Suprapubic skin (tissue), 4 donors: ENCODE results near the gene TBC1D4. TPM values are rescaled to one million over a fixed set of nuclear protein-coding genes. Genes with fewer than 3 reads are reported as not detected.

Source experiments
- DNase-seq, 2 donors: peaks; one replicate each; pipeline ENCODE4 v3.0.0-alpha.2; 2019; ENCODE audit warnings: low spot score in 2 of 2
- H3K27ac ChIP-seq: fragments of 200-600 bp; sonication (generic); one replicate; pipeline ENCODE4 v1.5.1; 2019
- H3K27me3 ChIP-seq: fragments of 200-600 bp; sonication (generic); one replicate; pipeline ENCODE4 v1.5.1; 2019
- H3K36me3 ChIP-seq: fragments of 200-600 bp; sonication (generic); one replicate; pipeline ENCODE4 v1.5.1; 2019
- H3K4me1 ChIP-seq: fragments of 200-600 bp; sonication (generic); one replicate; pipeline ENCODE4 v1.5.1; 2019
- H3K4me3 ChIP-seq: fragments of 200-600 bp; sonication (generic); one replicate; pipeline ENCODE4 v1.5.1; 2019; ENCODE audit warnings: mild to moderate bottlenecking
- H3K9me3 ChIP-seq: fragments of 200-600 bp; sonication (generic); one replicate; pipeline ENCODE4 v1.5.1; 2019
- CTCF ChIP-seq, 2 donors: fragments of 200-600 bp in 1 of 2; fragments of 450-650 bp in 1 of 2; sonication (generic) in 1 of 2; IDR thresholded peaks; one replicate each; pipeline ENCODE4 v1.5.1; 2016 to 2019; ENCODE audit warnings: antibody characterized with exemption in 2 of 2, mild to moderate bottlenecking in 1 of 2, moderate library complexity in 1 of 2
- EP300 ChIP-seq: sonication (generic); formaldehyde crosslinking; IDR thresholded peaks from one replicate; pipeline ENCODE4 v1.6.1; 2017; ENCODE audit warnings: antibody characterized with exemption
- POLR2A ChIP-seq, 2 donors: fragments of 450-650 bp; IDR thresholded peaks; one replicate each; pipeline ENCODE4 v1.6.1; 2017; ENCODE audit warnings: antibody characterized with exemption in 2 of 2, mild to moderate bottlenecking in 2 of 2, moderate library complexity in 2 of 2
- POLR2AphosphoS5 ChIP-seq, 3 donors: sonication (generic); formaldehyde crosslinking; IDR thresholded peaks; one replicate each; pipeline ENCODE4 v1.6.1; 2017; ENCODE audit warnings: antibody characterized with exemption in 3 of 3
- WGBS: methylation state at CpG from one replicate; pipeline ENCODE4 v1.1.5; 2018; 5-methylcytosine and 5-hydroxymethylcytosine counted together
- total RNA-seq, 4 donors: library from RNA; depleted of rRNA; stranded (reverse); fragments of >200 nt; gene quantifications; one replicate each; pipeline ENCODE4 v1.1.0, GENCODE V29; 2016

Gene TBC1D4
- total RNA-seq, 4 donors from 2014 or later = 54.3 to 110 (median 72.7) TPM

- TF ChIP-seq POLR2A (IDR thresholded peaks at IDR 0.05) (no peak), EP300 (no peak), POLR2AphosphoS5 (IDR thresholded peaks at IDR 0.05) (no peak), CTCF (IDR thresholded peaks at IDR 0.05) (no peak)
- no peak for DNase-seq
- no peaks in the 10 kb centered on the region for H3K27me3 ChIP-seq
- 85% methylated on average over 1 of the region's 1 CpG for WGBS
- H3K27ac ChIP-seq = no peak overlapping the region
- H3K4me1 ChIP-seq = peaks cover 35% of the 10 kb centered on the region
- H3K4me3 ChIP-seq = no peak overlapping the region
- H3K36me3 ChIP-seq = no peaks in the 10 kb centered on the region
- H3K9me3 ChIP-seq = no peaks in the 10 kb centered on the region
These were observed 59.9 kb downstream of the TBC1D4 start for GRCh38 chr13:75422028-75422427.

DNA sequence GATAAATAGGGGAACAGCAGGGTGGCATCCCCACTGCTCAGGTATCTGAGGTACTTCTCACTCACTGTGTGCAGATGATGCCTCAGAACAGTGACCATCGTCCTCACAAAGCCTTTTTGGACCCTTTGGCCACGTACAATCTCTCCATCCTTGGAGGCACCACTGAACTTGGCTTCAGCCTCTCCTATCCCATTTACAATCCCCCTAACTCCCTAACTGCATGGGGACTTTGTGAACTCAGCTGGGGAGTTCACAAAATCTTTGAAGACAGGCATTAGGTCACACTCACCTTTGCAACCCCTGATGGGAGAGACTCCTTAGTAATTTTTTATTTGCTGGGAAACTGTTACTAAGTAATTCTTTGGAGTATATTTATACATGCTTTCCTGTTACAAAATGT lies 60.8 kb downstream of the TBC1D4 start:
- DNase-seq = no peak
- TF ChIP-seq POLR2A (IDR thresholded peaks at IDR 0.05) (no peak), POLR2AphosphoS5 (IDR thresholded peaks at IDR 0.05) (no peak), CTCF (IDR thresholded peaks at IDR 0.05) (no peak), EP300 (no peak)
- Histone ChIP-seq H3K4me1 (peaks cover 44% of the 10 kb centered on the region), H3K27ac (no peak overlapping the region), H3K9me3 (no peaks in the 10 kb centered on the region), H3K27me3 (no peaks in the 10 kb centered on the region), H3K36me3 (no peaks in the 10 kb centered on the region), H3K4me3 (no peak overlapping the region)
- WGBS = 91% methylated on average over 2 of the region's 2 CpGs

GRCh38 chr13:75419656-75420055 lies 62.3 kb downstream of the TBC1D4 start:
- no peak for TF ChIP-seq POLR2A (IDR thresholded peaks at IDR 0.05)
- no peak for TF ChIP-seq POLR2AphosphoS5 (IDR thresholded peaks at IDR 0.05)
- TF ChIP-seq EP300 = no peak
- TF ChIP-seq CTCF (IDR thresholded peaks at IDR 0.05) = no peak

GRCh38 chr13:75418997-75419396 lies 63.0 kb downstream of the TBC1D4 start:
- Histone ChIP-seq H3K9me3 (no peaks in the 10 kb centered on the region), H3K4me1 (peaks cover 53% of the 10 kb centered on the region), H3K36me3 (no peaks in the 10 kb centered on the region), H3K27me3 (no peaks in the 10 kb centered on the region), H3K4me3 (no peak overlapping the region), H3K27ac (no peak overlapping the region)
- TF ChIP-seq EP300 = no peak
- no peak for TF ChIP-seq POLR2AphosphoS5 (IDR thresholded peaks at IDR 0.05)
- TF ChIP-seq CTCF (IDR thresholded peaks at IDR 0.05) = no peak
- no peak for TF ChIP-seq POLR2A (IDR thresholded peaks at IDR 0.05)
- 55% methylated on average over 2 of the region's 2 CpGs for WGBS
- DNase-seq = no peak

More at GRCh38 chr13:75419656-75420055, 62.3 kb downstream of the TBC1D4 start:
- H3K4me1 ChIP-seq = peaks cover 53% of the 10 kb centered on the region
- H3K36me3 ChIP-seq = no peaks in the 10 kb centered on the region
- H3K9me3 ChIP-seq = no peaks in the 10 kb centered on the region
- no peaks in the 10 kb centered on the region for H3K27me3 ChIP-seq
- no peak overlapping the region for H3K4me3 ChIP-seq
- no peak for DNase-seq
- H3K27ac ChIP-seq = no peak overlapping the region
- 91% methylated on average over 7 of the region's 7 CpGs for WGBS

DNA sequence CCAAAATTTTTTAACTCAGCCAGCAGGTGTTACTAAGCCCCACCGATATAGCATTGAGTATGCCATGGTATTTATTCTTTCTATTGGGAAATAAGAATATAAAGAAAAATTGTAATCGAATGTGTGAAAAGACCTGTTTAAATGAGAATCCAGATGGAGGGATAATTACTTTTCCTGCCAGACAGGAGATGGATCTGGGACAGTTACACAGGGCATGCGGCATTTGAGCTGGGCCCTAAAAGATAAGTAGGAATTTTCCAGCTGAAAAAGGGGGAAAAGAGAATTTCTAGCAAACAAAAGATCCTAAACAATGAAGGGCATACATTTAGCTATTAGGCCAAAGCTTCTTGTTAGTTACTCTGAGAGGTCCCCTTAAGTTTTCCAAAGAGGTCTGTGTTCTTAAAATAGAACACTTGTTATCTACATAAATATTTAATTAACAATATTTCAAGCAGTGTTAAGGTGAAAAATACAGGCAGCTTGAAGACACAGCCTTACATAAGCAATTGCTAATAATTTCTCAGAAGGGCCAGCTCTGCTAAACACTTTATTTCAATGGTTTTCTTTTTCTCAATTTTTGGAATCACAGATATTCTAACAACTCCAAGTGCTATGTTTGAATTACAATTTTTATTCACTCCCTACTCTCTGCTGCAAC lies 63.7 kb downstream of the TBC1D4 start:
- 67% methylated on average over 3 of the region's 3 CpGs for WGBS
- H3K4me3 ChIP-seq = no peak overlapping the region
- DNase-seq = no peak
- no peaks in the 10 kb centered on the region for H3K9me3 ChIP-seq
- no peaks in the 10 kb centered on the region for H3K27me3 ChIP-seq
- no peak overlapping the region for H3K27ac ChIP-seq
- H3K36me3 ChIP-seq = no peaks in the 10 kb centered on the region
- TF ChIP-seq CTCF (IDR thresholded peaks at IDR 0.05) (no peak), POLR2A (IDR thresholded peaks at IDR 0.05) (no peak)
- H3K4me1 ChIP-seq = peaks cover 53% of the 10 kb centered on the region
